Cardiac fibroblast (primary cell): Measurements from ENCODE around the gene GNG11.

Experiments
- DNase-seq, 2 donors: peaks; one replicate each; pipeline versions ENCODE4 v3.0.0 to v3.0.0-alpha.2; 2010; ENCODE audit warnings: low read depth in 2 of 2
- H3K4me3 ChIP-seq, 2 donors: replicated peaks in 1 of 2; 1 replicate in 1 of 2; 2 replicates in 1 of 2; pipeline ENCODE4 v1.5.1; 2011; ENCODE audit warnings: low read depth in 2 of 2, low read length in 2 of 2, mild to moderate bottlenecking in 2 of 2, moderate library complexity in 1 of 2
- TF ChIP-seq, protein P1 (sequence below): IDR thresholded peaks from one replicate; pipeline ENCODE4 v1.5.1; 2011; ENCODE audit warnings: low read depth, mild to moderate bottlenecking, low read length, inconsistent platforms

The GNG11 gene

DNA sequence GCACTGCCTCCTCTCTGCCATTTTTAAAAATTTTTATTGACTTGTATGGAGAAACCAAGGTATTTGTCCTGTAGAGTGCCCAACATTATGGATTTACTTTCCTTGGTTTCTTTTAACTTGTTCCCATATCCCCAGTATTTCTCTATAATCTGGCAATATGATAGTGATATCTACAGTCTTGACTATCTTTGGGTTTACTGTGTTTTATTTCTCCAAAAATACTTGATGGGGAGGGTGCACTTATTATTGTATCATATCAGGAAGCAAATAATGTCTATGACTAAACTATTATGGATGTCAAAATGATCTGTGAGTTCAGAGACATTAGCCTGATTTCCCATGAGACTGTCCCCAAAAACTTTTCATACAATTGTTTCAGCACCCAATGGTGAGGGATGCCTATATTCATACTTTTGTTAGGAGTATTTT lies 37.6 kb upstream of the GNG11 start:
- TF ChIP-seq, protein P1, sequence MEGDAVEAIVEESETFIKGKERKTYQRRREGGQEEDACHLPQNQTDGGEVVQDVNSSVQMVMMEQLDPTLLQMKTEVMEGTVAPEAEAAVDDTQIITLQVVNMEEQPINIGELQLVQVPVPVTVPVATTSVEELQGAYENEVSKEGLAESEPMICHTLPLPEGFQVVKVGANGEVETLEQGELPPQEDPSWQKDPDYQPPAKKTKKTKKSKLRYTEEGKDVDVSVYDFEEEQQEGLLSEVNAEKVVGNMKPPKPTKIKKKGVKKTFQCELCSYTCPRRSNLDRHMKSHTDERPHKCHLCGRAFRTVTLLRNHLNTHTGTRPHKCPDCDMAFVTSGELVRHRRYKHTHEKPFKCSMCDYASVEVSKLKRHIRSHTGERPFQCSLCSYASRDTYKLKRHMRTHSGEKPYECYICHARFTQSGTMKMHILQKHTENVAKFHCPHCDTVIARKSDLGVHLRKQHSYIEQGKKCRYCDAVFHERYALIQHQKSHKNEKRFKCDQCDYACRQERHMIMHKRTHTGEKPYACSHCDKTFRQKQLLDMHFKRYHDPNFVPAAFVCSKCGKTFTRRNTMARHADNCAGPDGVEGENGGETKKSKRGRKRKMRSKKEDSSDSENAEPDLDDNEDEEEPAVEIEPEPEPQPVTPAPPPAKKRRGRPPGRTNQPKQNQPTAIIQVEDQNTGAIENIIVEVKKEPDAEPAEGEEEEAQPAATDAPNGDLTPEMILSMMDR = no peak

DNA sequence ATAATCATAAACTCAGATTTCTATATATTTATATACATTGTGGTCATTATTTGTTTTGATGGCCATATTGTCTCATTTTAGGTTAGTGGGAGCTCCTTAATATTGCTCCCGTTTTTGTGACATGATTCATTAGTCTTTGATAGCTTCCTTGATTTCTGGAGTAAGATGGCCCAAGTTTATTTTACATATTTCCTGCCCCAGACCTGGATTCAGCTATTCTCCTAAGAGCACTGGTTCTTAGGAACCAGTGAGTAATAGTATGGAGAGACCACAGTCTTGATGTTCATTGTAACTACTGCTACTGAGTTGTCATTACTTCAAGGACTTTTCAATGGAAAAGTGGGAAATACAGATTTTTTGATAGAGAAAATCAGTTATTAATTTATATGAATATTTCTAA lies 37.0 kb upstream of the GNG11 start:
- no peak overlapping the region for H3K4me3 ChIP-seq
- peak; percentile 58 to 68 for DNase-seq
- TF ChIP-seq, protein P1 = no peak

More for the DNA sequence above, 37.6 kb upstream of the GNG11 start:
- DNase-seq = peak in 1 of 2 donors; percentile 56
- H3K4me3 ChIP-seq = no peak overlapping the region

DNA sequence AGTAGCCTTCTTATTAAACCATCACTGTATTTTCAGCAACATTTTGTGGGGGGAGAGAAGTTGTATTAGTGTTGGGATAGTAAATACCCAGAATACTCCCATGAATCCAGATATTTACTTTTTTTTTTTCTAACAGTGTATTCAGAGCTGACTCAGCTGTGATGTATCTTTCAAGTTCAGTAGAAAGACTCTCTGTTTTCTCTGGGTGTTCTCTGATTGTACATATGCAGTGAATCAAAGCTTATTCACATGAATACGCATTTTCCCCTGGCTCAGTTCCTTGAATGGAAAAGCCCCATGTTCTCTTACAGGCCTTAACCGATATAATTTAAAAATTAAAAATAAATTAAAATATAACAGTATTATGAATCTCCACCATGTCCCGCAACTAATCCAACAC lies 32.3 kb upstream of the GNG11 start:
- H3K4me3 ChIP-seq = peak overlapping the region; percentile 73 to 78
- DNase-seq = peak; percentile 70 to 90
- TF ChIP-seq, protein P1 = no peak

DNA sequence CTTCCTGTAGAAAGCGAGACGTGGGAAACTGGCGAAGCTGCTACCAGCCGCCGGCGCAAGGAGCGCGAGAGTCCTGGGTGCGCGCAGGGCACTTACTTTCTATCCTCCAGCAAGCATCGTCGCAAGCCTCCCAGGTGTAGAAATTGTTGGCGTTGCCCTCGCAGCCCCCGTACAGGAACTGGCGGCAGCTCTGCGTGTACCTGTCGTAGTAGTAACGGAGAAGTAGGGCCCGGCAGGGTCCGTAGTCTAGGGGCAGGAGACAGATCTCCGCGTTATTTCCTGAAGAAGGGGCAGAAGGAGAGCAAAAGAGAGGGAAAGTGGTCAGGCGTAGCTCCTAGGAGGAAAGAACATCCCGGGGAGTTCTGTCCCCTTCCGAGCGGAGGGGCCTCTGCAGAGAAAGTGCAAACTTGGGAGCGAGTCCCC lies 31.5 kb upstream of the GNG11 start:
- DNase-seq = peak; percentile 72 to 78
- TF ChIP-seq, protein P1 = peak; percentile 14
- peak overlapping the region; percentile 73 to 78 for H3K4me3 ChIP-seq

DNA sequence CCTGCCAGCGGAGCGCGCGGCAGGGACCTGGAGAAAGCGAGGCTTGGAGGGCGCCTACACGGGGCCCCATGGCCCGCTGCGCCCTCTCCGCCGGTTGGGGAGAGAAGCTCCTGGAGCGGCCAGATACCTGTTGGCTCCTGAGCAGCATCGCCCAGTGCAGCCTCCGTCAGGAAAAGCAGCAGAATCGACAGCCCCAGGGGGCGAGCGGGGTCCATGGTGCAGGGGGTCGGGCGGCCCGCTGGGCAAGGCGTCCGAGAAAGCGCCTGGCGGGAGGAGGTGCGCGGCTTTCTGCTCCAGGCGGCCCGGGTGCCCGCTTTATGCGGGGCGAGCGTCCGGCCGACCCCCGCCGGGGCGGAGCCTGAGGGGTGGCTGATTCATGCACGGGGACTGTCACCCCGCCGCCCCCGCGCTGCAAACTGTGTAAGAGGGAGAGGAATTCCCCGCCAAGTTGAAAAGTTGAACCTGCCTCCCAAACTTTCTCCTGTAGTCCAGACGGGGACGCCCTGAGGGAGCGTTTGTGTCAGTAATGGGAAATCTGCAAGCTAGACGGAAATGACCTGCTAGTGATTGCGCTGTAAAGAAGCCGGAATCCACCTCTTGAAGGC lies 31.0 kb upstream of the GNG11 start, which contains the start of gene TFPI2:
Gene TFPI2, minus strand, starts transcription at position 290 of the 605 bp plus-strand sequence. Its CDS starts 75 bp downstream, at position 215.
- DNase-seq = peak; percentile 90 to 92
- TF ChIP-seq, protein P1 = no peak
- peak within 1 kb of the TSS; percentile 73 to 78 for H3K4me3 ChIP-seq

DNA sequence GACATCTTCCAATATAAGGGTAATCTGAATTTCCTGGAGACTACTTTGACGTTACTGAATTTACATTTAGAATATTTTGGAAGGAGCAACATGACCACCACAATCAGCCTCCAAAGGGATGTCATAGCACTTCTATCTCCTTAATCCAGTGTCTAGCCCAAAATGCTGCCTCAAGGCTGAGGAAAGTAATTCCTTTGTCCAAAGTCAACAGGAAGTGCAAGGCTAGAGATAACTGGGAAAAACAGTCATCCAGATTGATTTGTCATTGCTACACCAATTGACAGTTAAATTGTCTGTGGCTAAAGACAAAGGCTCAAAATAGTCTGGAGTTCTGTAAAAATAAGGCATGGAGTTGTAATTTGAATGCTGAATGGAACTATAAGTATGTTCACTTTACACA lies 27.1 kb upstream of the GNG11 start:
- TF ChIP-seq, protein P1 = no peak
- no peak for DNase-seq

More for the DNA sequence above, 27.1 kb upstream of the GNG11 start:
- H3K4me3 ChIP-seq = no peak overlapping the region
